HepG2 (cell line): Measurements from ENCODE around the gene OTUB2. TPM values are rescaled to one million over a fixed set of nuclear protein-coding genes. Genes with fewer than 3 reads are reported as not detected.

Experiments used
- EZH2 ChIP-seq: conservative IDR thresholded peaks from 2 replicates; pipeline ENCODE4 v1.6.1; 2012; ENCODE audit warnings: mild to moderate bottlenecking, low read depth, low read length, moderate library complexity
- GZF1 ChIP-seq: sonication (generic); formaldehyde crosslinking; IDR thresholded peaks from 2 replicates; pipeline ENCODE4 v1.5.1; 2020; ENCODE audit warnings: mild to moderate bottlenecking, missing genetic modification reagents
- SNAI1 ChIP-seq: sonication (generic); formaldehyde crosslinking; IDR thresholded peaks from 2 replicates; pipeline ENCODE4 v1.5.0; 2020; ENCODE audit warnings: mild to moderate bottlenecking, missing genetic modification reagents, borderline replicate concordance
- WIZ ChIP-seq: sonication (generic); formaldehyde crosslinking; IDR thresholded peaks from 2 replicates; pipeline ENCODE4 v1.5.1; 2020; ENCODE audit warnings: mild to moderate bottlenecking, missing genetic modification reagents
- XRCC5 ChIP-seq: fragments of 200-400 bp; formaldehyde crosslinking; optimal IDR thresholded peaks from 2 replicates; pipeline ENCODE3; 2017; ENCODE audit warnings: mild to moderate bottlenecking, low read length
- ZNF318 ChIP-seq: sonication (generic); formaldehyde crosslinking; IDR thresholded peaks from 2 replicates; pipeline ENCODE4 v1.4.0; 2020; ENCODE audit warnings: mild to moderate bottlenecking, missing genetic modification reagents
- ZNF333 ChIP-seq: sonication (generic); formaldehyde crosslinking; IDR thresholded peaks from 2 replicates; pipeline ENCODE4 v1.4.0; 2020; ENCODE audit warnings: mild to moderate bottlenecking, missing genetic modification reagents, borderline replicate concordance
- ZNF33A ChIP-seq: sonication (generic); formaldehyde crosslinking; IDR thresholded peaks from 2 replicates; pipeline ENCODE4 v1.5.1; 2020; ENCODE audit warnings: missing genetic modification reagents, mild to moderate bottlenecking, moderate library complexity, borderline replicate concordance
- ZSCAN25 ChIP-seq: sonication (generic); formaldehyde crosslinking; IDR thresholded peaks from 2 replicates; pipeline ENCODE4 v1.8.0; 2022; ENCODE audit warnings: mild to moderate bottlenecking, missing genetic modification reagents
- polyA plus RNA-seq, 8 experiments: library from polyadenylated mRNA; depleted of rRNA in 3 of 8; stranded (reverse) in 7 of 8; unstranded in 1 of 8; fragments of >200 nt; fragmentation: Illumina TruSeq in 4 of 8; extraction: Trizol in 4 of 8; gene quantifications; 2 replicates each; pipeline versions ENCODE4 v1.2.1 to v1.2.3, GENCODE V29; 2011 to 2016; ENCODE audit warnings: low read depth in 4 of 8, missing spikeins in 1 of 8, mixed read lengths in 1 of 8; ENCODE audit not compliant: insufficient read depth in 1 of 8
- total RNA-seq, 5 experiments: library from RNA; depleted of rRNA; stranded (reverse); fragments of >200 nt; fragmentation: Illumina TruSeq; extraction: Trizol; gene quantifications; 2 replicates each; pipeline ENCODE4 v1.2.3, GENCODE V29; 2016; ENCODE audit warnings: low read depth in 1 of 5
- TF ChIP-seq, protein P1 (sequence below): sonication (generic); formaldehyde crosslinking; IDR thresholded peaks from 2 replicates; pipeline ENCODE4 v1.9.0; 2021; ENCODE audit warnings: missing genetic modification reagents, borderline replicate concordance
- TF ChIP-seq, protein P2 (sequence below): sonication (generic); formaldehyde crosslinking; IDR thresholded peaks from 2 replicates; pipeline ENCODE4 v1.5.0; 2020; ENCODE audit warnings: missing genetic modification reagents, mild to moderate bottlenecking, borderline replicate concordance
- TF ChIP-seq, protein P3 (sequence below): sonication (generic); formaldehyde crosslinking; IDR thresholded peaks from 2 replicates; pipeline ENCODE4 v1.4.0; 2020; ENCODE audit warnings: missing genetic modification reagents, borderline replicate concordance

OTUB2 gene
- total and polyA plus RNA-seq, 2 of the 13 experiments (the other 11 are each of a cell fraction or from before 2014, with no cell fraction given): 2.2 to 2.4 TPM

DNA sequence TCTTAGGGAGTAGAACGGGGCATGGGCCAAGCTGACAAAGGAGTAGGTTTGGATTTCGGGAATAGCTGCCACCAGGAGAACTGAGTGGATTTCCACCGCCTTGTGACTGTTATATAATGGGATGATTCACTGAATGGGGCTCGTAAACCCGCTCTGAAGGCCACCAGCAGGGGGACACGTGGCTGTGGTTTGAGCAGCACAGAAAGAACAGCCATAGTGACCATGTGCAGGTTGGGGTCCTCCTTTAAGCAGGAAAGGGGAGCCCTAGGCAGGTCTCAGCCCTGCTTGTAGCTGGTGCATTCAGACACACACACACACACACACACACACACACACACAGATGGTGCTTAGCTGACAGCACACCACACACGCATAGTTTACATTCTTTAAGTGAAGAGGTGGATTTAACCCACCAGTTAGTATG lies 41.1 kb upstream of the OTUB2 start (continued):
- TF ChIP-seq, protein P1, sequence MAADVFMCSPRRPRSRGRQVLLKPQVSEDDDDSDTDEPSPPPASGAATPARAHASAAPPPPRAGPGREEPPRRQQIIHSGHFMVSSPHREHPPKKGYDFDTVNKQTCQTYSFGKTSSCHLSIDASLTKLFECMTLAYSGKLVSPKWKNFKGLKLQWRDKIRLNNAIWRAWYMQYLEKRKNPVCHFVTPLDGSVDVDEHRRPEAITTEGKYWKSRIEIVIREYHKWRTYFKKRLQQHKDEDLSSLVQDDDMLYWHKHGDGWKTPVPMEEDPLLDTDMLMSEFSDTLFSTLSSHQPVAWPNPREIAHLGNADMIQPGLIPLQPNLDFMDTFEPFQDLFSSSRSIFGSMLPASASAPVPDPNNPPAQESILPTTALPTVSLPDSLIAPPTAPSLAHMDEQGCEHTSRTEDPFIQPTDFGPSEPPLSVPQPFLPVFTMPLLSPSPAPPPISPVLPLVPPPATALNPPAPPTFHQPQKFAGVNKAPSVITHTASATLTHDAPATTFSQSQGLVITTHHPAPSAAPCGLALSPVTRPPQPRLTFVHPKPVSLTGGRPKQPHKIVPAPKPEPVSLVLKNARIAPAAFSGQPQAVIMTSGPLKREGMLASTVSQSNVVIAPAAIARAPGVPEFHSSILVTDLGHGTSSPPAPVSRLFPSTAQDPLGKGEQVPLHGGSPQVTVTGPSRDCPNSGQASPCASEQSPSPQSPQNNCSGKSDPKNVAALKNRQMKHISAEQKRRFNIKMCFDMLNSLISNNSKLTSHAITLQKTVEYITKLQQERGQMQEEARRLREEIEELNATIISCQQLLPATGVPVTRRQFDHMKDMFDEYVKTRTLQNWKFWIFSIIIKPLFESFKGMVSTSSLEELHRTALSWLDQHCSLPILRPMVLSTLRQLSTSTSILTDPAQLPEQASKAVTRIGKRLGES: no peak
- TF ChIP-seq ZNF33A (CRISPR knock-in tag) (no peak), EZH2 (no peak), WIZ (CRISPR knock-in tag) (no peak), SNAI1 (CRISPR knock-in tag) (no peak), XRCC5 (peak; percentile 80), ZSCAN25 (CRISPR knock-in tag) (0 out of 2 replicates have a peak, but pooled peaks have one; percentile 56), ZNF318 (no peak), ZNF333 (CRISPR knock-in tag) (no peak), GZF1 (peak; percentile 37; the same call in 1 of the 2 replicates)
- TF ChIP-seq, protein P2, sequence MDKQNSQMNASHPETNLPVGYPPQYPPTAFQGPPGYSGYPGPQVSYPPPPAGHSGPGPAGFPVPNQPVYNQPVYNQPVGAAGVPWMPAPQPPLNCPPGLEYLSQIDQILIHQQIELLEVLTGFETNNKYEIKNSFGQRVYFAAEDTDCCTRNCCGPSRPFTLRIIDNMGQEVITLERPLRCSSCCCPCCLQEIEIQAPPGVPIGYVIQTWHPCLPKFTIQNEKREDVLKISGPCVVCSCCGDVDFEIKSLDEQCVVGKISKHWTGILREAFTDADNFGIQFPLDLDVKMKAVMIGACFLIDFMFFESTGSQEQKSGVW (CRISPR knock-in tag): no peak
- TF ChIP-seq, protein P3, sequence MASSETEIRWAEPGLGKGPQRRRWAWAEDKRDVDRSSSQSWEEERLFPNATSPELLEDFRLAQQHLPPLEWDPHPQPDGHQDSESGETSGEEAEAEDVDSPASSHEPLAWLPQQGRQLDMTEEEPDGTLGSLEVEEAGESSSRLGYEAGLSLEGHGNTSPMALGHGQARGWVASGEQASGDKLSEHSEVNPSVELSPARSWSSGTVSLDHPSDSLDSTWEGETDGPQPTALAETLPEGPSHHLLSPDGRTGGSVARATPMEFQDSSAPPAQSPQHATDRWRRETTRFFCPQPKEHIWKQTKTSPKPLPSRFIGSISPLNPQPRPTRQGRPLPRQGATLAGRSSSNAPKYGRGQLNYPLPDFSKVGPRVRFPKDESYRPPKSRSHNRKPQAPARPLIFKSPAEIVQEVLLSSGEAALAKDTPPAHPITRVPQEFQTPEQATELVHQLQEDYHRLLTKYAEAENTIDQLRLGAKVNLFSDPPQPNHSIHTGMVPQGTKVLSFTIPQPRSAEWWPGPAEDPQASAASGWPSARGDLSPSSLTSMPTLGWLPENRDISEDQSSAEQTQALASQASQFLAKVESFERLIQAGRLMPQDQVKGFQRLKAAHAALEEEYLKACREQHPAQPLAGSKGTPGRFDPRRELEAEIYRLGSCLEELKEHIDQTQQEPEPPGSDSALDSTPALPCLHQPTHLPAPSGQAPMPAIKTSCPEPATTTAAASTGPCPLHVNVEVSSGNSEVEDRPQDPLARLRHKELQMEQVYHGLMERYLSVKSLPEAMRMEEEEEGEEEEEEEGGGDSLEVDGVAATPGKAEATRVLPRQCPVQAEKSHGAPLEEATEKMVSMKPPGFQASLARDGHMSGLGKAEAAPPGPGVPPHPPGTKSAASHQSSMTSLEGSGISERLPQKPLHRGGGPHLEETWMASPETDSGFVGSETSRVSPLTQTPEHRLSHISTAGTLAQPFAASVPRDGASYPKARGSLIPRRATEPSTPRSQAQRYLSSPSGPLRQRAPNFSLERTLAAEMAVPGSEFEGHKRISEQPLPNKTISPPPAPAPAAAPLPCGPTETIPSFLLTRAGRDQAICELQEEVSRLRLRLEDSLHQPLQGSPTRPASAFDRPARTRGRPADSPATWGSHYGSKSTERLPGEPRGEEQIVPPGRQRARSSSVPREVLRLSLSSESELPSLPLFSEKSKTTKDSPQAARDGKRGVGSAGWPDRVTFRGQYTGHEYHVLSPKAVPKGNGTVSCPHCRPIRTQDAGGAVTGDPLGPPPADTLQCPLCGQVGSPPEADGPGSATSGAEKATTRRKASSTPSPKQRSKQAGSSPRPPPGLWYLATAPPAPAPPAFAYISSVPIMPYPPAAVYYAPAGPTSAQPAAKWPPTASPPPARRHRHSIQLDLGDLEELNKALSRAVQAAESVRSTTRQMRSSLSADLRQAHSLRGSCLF (CRISPR knock-in tag): no peak
